Hematopoietic multipotent progenitor cell treated with erythropoietin and hydrocortisone succinate and interleukin-3 and kit ligand, for 4 days (in vitro differentiated cells): Measurements from ENCODE around the gene HSD17B13.
"Not testable (repeated sequence)": the region's sequence is repeated elsewhere in the genome, so short reads cannot be mapped to it uniquely, and the experiment has no call there.

Source experiments
- DNase-seq: peaks from one replicate; pipeline ENCODE4 v3.0.0-alpha.2; 2015

HSD17B13 gene

GRCh38 chr4:87322754-87323153, at the start of gene HSD17B13:
HSD17B13 (minus strand) TSS chr4:87322882; CDS start chr4:87322841, 41 bp downstream.
- DNase-seq, result no peak

- DNase-seq, result no peak
These were observed 47.4 kb upstream of the HSD17B13 start for GRCh38 chr4:87370068-87370467.

GRCh38 chr4:87366521-87367162, 44.0 kb upstream of the HSD17B13 start:
- DNase-seq, result peak; percentile 51

- DNase-seq, result peak; percentile 27
These were observed 42.7 kb upstream of the HSD17B13 start for GRCh38 chr4:87365348-87365747.

GRCh38 chr4:87363552-87363951, 40.9 kb upstream of the HSD17B13 start:
- DNase-seq, result no peak

GRCh38 chr4:87360338-87360935, 37.8 kb upstream of the HSD17B13 start:
- no peak for DNase-seq

- no peak for DNase-seq
These were observed 36.6 kb upstream of the HSD17B13 start for GRCh38 chr4:87359258-87359657.

GRCh38 chr4:87356832-87357526, 34.3 kb upstream of the HSD17B13 start:
- DNase-seq, result no peak

GRCh38 chr4:87354168-87355102, 31.8 kb upstream of the HSD17B13 start:
- no peak for DNase-seq

- DNase-seq, result peak; percentile 41
These were observed 30.9 kb upstream of the HSD17B13 start for GRCh38 chr4:87353592-87353991.

GRCh38 chr4:87345139-87345538, 22.5 kb upstream of the HSD17B13 start:
- DNase-seq, result no peak

- DNase-seq, result no peak
These were observed 20.2 kb upstream of the HSD17B13 start for GRCh38 chr4:87342872-87343271.

GRCh38 chr4:87341954-87342635, 19.4 kb upstream of the HSD17B13 start:
- DNase-seq, result not testable (repeated sequence)

- no peak for DNase-seq
These were observed 16.8 kb upstream of the HSD17B13 start for GRCh38 chr4:87339440-87339839.

GRCh38 chr4:87337361-87337760, 14.7 kb upstream of the HSD17B13 start:
- no peak for DNase-seq

GRCh38 chr4:87333267-87333666, 10.6 kb upstream of the HSD17B13 start:
- no peak for DNase-seq

- DNase-seq, result no peak
These were observed 8.1 kb upstream of the HSD17B13 start for GRCh38 chr4:87330761-87331160.

GRCh38 chr4:87327136-87327535, 4.5 kb upstream of the HSD17B13 start:
- DNase-seq, result no peak

- DNase-seq, result no peak
These were observed 3.8 kb upstream of the HSD17B13 start for GRCh38 chr4:87326460-87326859.

- DNase-seq, result no peak
These were observed 794 bp downstream of the HSD17B13 start for GRCh38 chr4:87321888-87322287.

- peak; percentile 16 for DNase-seq
These were observed 5.2 kb downstream of the HSD17B13 start for GRCh38 chr4:87317527-87317926.

GRCh38 chr4:87316961-87317360, 5.7 kb downstream of the HSD17B13 start:
- no peak for DNase-seq
